T follicular helper cell (primary cell): ENCODE data around the gene TECPR2.
"Not testable (repeated sequence)": the region's sequence is repeated elsewhere in the genome, so short reads cannot be mapped to it uniquely, and the experiment has no call there.

Experiments used
- DNase-seq: peaks from one replicate; pipeline ENCODE4 v3.0.0-alpha.2; 2020; ENCODE audit warnings: low read depth
- total RNA-seq, 2 experiments: gene quantifications; one replicate each; lab custom pipeline; 2026; lab: John Stamatoyannopoulos, UW

The TECPR2 gene, protein sequence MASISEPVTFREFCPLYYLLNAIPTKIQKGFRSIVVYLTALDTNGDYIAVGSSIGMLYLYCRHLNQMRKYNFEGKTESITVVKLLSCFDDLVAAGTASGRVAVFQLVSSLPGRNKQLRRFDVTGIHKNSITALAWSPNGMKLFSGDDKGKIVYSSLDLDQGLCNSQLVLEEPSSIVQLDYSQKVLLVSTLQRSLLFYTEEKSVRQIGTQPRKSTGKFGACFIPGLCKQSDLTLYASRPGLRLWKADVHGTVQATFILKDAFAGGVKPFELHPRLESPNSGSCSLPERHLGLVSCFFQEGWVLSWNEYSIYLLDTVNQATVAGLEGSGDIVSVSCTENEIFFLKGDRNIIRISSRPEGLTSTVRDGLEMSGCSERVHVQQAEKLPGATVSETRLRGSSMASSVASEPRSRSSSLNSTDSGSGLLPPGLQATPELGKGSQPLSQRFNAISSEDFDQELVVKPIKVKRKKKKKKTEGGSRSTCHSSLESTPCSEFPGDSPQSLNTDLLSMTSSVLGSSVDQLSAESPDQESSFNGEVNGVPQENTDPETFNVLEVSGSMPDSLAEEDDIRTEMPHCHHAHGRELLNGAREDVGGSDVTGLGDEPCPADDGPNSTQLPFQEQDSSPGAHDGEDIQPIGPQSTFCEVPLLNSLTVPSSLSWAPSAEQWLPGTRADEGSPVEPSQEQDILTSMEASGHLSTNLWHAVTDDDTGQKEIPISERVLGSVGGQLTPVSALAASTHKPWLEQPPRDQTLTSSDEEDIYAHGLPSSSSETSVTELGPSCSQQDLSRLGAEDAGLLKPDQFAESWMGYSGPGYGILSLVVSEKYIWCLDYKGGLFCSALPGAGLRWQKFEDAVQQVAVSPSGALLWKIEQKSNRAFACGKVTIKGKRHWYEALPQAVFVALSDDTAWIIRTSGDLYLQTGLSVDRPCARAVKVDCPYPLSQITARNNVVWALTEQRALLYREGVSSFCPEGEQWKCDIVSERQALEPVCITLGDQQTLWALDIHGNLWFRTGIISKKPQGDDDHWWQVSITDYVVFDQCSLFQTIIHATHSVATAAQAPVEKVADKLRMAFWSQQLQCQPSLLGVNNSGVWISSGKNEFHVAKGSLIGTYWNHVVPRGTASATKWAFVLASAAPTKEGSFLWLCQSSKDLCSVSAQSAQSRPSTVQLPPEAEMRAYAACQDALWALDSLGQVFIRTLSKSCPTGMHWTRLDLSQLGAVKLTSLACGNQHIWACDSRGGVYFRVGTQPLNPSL (N-terminal part only)
- 14.7 to 24.9 reads per million in 2 experiments for total RNA-seq

DNA sequence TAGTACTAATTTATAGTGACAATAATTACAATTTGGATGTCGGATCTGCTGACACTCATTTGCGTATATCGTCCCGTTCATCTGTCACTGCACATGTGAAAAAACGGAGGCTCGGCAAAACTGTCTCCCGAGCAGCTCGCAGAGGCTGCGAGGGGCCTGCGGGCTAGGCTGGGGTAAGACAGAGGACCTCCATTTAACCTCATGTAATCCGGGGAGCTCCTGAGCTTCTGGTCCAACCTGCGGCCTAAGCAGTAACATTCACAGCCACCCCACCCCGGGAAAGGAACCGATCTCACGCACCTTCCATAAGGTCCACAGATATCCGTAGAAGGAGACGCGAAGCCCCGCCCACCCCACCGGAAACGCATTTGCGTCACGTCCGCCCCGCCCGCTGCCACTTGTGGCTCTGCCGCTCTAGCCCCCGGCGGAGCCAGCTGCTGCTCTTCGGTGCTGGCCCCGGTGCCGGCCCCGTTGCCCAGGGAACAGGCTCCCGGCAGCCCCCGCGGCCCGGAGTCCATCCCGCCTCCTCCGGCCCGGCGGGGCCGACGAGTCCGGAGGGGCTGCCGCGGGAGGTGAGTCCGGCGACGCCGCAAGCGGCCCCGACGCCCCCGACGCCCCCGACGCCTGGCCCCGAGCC lies at the start of gene TECPR2, which contains the start of gene CINP:
Gene TECPR2, plus strand, starts transcription at position 397 of the 637 bp plus-strand sequence. CDS start 13,781 bp downstream, outside the sequence.
Gene CINP, minus strand, starts transcription at position 346 of the 637 bp plus-strand sequence. Its CDS starts 39 bp downstream, at position 307.
- DNase-seq: peak; percentile 94

DNA sequence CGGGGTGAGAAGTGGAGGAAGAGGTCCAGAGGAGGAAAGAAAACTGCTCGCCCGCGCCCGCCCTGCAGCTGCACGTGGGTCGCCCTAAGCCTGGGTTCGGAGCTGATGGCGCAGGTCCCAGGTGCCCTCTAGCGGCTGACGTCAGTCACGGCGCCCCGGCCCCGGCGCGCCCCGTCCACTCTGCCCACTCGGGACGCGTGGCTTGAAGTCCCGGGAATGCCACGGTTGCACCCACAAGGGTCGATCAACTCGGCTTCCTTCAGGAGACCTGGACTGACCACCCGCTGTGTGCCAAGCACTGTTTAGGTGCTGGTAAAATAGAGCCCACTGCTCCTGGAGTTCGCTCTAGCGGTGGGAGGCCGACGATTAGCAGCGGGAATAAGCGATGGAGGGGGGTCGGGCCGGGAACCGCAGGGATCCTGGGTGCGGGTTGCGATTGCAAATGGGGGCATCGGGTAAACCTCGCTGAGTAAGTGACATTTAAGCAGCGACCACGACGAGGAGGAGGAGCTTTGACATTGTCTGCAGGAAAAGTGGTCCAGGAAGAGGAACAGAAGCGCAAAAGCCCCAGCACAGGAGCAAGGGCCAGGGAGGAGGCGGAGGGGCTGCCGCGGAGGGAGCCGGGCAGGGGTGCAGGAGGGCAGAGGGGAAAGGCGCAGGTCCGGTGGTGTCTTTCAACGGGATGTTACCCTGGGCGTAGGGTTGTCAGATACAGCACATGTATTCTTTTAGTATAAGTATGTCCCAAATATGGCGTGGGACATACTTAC lies 48.3 kb upstream of the TECPR2 start:
- DNase-seq: peak; percentile 63

DNA sequence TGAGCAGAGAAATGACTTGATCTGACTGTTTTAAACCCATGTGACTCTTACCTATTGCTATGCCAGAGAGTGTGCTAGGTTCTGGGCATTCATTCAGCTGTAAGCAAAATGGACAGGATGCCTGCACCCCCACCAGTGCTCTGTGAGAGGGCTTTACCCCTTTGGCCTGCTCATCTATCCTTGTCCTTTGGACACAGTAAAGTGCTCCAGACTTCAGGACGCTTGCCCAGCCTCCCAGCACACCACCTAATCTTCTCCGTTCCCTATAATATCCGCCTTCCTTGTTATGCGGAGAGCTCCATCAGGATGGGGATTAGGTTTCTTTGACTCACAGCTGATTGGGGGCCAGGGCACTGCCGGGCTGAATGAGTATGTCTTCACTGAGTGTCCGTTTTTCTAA lies 47.6 kb upstream of the TECPR2 start:
- no peak for DNase-seq

DNA sequence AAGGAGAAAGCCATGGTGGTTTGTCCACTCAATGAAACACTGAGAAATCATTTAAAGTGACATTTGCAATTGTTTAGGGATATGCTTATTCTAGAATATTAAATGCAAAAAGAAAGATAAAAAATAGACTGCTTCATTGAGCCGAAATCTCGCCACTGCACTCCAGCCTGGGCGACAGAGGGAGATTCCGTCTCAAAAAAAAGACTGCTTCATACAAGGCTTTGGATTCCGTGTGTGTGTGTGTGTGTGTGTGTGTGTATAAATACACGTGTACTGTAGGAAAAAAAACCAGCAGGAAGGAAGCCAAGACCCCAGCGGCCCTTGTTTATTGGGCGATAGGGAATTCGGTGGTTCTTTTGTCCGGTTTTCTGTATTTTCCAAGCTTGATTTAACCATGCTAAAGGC lies 46.4 kb upstream of the TECPR2 start:
- no peak for DNase-seq

DNA sequence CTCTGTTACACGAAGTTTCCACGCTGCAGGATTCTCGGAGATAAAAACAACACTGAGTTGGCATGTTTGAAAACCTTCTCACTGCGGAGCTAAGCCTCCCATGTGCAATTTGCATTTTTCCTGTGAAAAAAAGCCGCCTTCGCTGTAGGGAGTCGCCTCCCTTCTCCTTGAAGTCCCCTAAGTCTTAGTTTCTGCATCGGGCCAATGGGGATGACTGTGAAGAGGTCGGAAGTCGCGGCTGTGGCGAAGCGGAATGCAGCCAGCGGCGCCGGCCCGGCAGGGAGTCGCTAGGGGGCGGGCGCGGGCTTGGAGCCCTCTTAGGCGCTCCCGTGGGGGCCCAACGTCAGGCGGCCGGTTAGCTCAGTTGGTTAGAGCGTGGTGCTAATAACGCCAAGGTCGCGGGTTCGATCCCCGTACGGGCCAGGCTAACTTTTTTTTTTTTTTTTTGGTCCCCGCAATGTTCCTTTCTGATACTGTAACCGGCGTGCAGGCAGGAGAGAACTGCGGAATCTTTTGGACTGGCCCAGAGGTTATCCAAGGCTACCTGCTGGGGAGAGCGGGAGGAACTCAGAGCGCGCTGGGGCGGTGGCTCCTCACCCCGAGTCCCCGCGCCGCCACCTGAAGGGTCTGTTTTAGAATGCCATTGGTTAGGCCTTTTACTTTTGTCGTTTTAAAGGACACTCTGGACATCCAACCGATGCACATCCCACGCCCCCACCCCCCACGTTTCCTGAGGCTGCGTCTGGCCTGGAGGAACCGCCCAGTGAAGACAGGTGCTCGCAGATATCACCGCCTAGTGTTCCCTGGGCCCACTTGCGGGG lies 45.8 kb upstream of the TECPR2 start:
- peak; percentile 90 for DNase-seq

DNA sequence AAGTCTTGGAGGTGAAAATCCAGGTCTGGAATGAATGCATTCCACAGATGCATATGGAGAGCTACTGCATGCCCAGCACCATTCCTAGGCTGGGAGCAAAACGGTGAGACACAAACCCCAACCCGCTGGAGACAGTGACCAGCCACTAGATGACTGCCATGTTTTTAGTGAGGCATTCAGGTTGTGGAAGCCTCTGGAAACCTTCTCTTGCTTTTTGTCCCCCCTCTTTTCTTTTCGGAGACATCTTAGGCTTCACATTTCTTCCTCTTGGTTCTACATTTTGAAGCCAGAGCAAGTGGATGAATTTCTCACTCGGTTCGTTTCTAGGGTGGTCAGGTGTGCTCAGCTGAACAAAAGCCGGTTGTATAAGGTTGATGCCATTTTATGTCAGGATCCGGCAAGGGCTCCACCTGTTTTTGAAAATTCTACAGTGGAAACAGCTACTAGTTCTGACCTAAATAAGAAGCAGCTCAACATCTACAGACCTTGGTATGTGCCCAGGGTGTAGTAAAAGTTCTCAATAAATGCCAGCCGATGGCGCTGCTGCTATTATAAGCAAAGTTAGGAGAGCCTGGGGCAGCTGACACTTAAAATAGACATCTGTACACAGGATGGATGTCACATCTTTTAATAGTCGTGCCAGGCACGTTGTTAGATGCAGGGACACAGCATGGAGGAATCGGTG lies 45.0 kb upstream of the TECPR2 start:
- DNase-seq: no peak

DNA sequence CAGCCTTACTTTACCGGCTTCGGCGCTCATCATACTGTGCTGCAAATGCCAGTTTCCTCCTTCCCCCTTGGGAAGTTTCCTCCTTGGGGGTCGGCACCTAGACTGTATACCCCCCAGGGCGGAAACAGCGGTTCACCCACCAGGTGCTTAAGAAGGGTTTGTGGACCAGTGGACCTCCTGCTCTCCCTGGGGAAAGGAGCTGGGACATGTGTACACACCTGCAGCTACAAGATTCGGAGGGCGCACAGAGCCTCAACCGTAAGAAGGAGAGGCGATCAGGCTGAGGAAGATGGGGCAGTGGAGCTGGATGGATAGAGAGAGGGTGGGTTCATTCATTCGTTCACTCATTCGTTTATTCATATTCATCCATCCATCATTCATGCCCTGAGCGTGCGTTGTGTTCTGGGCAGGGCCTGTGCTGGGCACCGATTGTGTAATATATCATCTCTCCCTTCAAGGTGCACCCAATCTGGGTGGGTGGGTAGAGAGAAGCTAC lies 43.9 kb upstream of the TECPR2 start:
- DNase-seq: no peak

DNA sequence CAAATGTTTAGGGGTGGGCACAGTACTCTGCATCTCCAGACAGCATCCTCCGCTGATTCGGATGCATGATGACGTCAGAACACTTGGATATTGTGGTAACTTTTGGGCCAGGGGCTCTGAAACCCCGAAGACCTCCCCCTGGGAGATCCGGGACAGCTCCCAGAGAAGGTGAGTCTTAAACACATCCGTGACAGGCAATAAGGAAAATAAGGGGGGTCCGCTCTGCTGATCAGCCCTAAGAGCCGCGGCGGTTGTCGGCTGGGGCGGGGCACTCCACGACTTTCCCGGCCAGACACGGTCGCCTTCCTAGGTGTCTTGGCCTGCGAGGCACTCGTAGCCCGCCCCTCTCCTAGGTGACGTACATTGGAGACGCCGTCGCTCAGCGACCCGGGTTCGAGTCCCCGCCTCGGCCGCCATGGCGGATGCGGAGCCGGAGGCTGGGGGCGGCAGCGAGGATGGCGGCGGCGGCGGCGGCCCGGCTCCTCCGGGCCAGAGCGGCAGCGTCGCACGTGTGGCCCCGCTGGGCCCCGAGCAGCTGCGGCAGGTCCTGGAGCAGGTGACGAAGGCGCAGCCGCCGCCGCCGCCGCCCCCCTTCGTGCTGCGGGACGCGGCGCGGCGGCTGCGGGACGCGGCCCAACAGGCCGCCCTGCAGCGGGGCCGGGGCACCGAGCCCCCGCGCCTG lies 43.2 kb upstream of the TECPR2 start, which contains the start of gene ZNF839:
Gene ZNF839, plus strand, starts transcription at position 396 of the 682 bp plus-strand sequence. Its CDS starts 20 bp downstream, at position 416.
- DNase-seq: peak; percentile 87

DNA sequence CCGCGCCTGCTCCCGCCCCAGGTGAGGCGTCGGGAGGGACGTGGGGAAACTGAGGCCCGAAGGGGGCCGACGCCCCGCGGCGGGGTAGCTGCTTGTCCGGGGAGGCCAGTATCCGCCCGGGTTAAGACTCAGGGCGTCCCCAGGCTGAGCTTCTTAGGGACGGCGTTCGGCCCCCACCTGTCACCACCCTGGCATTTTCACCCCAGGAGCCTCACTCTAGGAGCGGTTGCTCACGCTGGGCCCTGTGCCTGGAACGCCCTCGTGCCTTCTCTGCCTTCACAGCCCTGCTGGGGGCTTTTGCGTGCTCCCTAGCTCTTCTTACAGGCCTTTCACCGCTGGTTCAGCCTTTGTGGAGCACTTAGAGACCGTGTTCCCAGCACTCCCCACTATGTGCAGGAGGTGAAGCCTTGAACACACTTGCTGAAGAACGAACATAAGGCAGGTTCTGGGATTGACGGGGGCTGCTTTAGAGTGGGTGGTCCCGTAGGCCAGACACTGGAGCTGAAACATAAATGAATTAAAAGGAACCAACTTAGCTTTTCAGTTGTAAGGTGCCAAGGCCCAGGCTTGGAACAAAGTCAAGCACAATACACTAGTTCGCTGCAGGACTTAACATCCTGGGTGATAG lies 42.6 kb upstream of the TECPR2 start:
- no peak for DNase-seq

DNA sequence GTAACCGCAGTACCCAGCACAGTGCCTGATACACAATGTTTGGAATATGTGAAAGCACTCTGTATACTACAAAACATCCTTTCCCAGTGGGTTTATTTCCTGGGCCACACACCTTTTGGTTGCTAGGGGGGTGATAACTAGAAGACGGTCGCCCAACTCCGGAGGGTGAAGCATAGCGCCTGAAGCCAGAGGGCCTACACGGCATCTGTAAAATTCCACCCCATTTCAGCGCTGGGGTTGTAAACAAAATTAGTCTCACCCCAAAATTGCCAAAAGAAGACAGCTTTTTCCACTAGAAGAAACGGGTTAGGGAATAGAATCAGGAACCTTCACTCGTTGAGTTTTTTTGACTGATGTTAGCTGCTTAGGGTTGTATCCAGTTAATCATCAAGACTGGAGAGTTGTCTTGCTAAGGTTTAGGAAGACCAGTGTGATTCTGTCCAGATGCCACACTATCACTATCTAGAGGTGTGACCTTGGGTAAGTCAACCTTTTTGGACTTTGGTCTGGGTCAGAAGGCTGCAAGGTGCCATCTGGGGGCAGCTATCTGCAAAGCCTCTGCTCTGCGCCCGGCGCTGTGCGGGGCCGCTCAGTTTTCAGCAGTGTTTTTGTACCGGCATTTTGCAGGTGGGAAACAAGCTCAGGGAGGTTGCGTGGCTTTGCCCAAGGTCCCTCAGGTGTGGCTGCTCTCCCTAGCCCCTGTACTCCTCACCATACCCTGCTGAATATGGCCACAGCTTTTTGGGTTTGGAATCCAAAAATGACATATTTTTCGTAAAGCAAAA lies 41.9 kb upstream of the TECPR2 start:
- DNase-seq: no peak

DNA sequence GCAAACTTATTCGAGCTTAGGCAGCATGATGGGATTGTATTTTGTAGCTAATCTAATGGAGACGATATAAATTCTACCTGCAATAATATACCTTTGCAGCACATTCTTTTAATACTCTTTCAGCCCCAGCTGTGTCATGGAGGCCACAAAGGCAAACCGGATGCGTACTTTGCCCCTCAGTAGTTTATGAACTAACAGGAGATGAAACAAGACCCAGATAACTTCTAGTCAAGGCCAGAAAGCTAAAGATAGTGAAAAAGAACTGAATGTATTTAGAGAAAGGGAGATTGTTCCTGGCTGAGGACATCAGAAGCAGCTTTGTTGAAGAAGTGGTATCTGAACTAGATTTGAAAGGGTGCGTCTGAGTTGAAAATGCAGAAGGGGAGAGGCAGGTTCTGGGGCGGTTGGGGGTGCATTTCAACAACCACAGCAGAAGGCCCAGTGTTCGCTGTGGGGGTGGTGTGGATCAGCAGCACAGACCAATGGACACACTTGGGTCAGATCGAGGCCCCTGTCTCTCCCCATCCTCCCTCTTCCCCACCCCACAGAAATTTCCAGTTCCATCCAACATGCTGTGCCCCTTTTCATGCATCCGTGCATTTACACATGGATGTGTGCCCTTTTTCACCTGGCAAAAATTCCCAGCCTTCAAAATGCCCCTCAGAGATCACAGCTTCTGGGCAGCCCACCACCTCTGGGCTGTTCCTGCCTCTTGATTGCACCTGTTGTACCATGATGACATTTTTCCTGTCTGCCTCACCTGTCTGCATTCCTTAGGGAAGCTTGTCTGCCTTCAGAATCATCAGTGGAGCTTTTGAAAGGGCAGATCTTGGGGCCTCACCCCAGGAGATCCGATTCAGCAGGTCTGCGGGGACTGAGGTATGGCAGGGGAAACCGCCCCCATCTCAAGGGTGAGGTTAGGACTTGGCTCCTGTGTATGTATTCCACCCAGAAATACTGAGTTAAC lies 41.0 kb upstream of the TECPR2 start:
- no peak for DNase-seq

DNA sequence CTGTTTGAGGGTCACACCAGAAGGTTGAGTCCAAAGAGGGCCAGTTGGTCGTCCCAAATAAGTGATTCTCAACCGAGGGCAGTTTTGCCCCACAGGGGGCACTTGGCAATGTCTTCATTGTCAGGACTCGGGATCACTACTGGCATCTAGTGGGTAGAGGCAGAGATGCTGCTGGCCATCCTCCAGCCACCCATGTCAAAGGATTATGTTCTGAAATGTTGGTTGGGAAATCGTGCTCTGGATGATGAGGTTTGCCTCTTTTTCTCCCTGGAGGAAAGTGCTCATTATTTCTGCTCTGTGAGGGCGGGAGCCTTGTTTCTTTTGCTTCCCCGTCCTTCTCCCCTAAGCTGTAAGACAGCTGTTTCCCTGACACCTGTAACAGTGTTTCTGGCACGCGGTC lies 39.6 kb upstream of the TECPR2 start:
- no peak for DNase-seq

DNA sequence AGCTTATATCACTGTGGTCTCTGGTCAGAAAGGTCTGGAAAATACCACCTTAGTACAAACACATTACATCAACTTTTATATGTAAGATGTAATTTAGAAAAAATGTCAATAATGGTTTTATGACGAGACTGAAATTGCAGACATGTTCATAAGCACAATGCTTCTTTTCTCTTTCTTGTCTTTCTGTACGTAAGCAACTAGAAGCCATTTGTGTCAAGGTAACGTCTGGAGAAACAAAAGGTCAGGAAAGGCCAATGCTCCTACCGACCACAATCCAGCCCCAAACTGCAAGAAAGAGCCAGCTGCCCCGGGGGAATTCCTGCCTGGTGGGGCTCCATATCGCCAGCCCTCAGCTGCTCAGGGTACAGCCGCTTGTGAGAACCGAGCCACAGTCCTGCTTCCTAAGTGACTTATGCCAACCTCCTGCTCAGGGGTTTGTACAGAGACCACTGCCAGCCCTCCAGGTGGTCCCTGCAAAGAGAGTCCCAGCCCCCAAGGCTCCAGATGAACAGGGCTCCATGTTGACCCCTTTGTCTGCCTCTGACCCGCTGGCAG lies 36.9 kb upstream of the TECPR2 start:
- DNase-seq: no peak

DNA sequence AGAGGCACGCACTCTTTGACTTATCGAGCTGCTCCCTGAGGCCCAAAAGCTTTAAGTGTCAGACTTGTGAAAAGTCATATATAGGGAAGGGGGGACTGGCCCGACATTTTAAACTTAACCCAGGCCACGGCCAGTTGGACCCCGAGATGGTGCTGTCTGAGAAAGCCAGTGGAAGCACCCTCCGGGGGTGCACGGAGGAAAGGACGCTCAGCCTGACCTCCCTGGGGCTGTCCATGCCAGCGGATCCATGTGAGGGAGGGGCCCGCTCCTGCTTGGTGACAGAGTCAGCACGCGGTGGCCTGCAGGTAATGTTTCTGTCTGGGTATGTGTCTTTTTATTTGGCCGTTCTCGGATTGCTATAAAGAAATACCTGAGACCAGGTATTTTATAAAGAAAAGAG lies 36.2 kb upstream of the TECPR2 start:
- DNase-seq: no peak

DNA sequence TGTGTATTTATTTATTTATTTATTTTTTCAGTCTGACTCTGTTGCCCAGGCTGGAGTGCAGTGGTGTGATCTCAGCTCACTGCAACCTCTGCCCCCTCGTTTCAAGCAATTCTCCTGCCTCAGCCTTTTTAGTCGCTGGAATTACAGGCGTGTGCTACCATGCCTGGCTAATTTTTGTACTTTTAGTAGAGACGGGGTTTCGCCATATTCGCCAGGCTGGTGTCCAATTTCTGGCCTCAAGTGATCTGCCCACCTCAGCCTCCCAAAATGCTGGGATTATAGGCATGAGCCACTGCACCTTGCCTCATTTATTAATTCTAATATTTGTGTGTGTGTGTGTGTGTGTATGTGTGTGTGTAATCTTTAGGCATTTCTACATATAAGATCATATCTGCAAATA lies 33.4 kb upstream of the TECPR2 start:
- not testable (repeated sequence) for DNase-seq
